D341Med (cell line): Measurements from ENCODE around the gene AGPAT3.
A peak's percentile ranks its signal among the peaks of the same experiment; 100 is the strongest.
"Not testable (repeated sequence)": the region's sequence is repeated elsewhere in the genome, so short reads cannot be mapped to it uniquely, and the experiment has no call there.

Experiments
- DNase-seq: peaks from one replicate; pipeline ENCODE4 v3.0.0; 2012; ENCODE audit warnings: low spot score

The AGPAT3 gene

DNA sequence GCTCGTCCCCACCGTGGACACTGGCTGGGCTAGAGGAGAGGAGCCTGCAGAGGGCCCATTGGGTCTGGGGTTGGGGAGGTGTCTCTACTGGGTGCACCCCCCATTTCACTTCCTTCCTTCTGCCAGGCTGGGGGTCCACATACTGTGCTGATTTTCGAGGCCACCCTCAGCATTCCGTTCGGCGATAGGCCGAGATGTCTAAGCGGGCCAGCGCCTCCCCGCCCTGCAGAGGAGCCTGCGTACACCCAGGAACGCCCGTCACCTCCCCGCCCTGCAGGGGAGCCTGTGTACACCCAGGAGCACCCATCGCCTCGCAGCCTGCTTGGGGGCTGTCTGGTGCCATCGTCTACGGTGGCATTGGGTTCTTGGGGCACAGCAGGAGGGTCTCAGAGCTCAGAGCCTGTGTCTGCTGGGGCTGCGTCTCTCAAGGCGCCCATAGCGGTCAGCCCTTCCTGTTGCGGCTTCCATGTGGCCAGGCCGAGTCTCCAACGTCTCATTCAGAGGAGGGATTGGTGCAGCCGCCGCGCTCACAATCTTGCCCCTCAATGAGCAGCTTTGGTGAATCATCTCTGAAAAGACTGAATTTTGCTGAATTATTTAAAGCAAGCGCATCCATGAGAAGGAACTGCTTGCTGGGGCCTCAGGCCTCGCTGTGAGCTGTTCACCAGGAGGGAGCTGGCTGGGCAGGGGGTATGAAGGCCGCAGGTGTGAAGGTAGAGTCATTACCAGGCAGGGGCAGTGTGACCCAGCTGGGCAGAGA lies 30.7 kb upstream of the AGPAT3 start:
- DNase-seq = peak; percentile 25

DNA sequence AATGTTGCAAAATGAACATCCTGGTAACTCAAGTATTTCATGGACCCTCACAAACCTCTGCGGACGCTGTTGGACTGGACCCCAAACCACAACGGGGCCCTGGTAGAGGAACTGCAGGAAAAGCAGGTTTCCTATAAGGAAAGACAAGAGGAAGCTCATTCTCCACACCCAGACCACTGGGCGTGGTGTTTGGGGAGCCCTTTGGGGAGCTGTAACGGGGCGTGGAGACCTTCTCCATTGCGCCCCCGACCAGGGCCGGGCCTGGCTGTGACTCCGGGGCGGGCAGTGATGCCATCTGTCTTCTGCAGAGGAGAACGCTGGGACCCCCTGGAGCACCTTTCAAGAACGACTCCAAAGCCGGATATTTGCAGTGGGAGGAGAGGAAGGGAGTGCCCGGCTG lies 30.0 kb upstream of the AGPAT3 start:
- peak; percentile 19 for DNase-seq

DNA sequence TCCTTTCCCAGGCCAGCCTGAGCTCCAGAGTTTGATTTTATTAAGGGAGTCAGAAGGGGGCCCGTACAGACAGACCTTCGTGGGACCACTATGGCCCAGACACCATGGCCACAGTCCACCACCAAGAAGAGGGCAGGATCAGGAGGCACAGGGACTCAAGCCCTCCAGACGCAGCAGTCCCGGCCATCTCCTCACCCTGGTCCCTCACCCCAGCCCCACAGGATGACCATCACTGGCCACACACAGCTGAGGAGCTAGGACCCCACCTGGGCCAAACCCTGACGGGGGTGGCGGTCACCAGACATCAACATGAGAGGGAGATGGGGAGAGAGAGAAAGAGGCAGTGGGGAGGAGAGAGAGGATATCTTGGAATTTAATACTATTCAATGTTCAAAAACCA lies 29.2 kb upstream of the AGPAT3 start:
- DNase-seq = peak; percentile 14

DNA sequence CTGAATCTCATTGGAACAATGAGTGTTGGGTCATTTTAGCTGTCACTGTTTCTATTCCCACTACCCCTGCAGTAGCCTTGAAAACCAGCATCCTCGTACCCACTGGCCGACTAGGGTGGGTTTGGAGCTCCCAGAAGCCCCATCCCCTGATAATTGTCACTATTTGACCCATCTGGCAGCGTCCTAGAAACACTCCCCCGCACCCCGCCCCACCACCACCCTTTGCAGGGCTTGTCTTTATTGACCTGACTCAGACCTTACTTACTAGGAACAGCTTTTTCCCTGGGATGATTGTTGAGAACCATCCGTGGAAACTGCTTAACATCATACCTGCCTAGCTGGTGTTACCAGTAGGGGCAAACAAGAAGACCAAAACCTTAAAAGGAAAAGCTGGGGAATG lies 28.4 kb upstream of the AGPAT3 start:
- no peak for DNase-seq

DNA sequence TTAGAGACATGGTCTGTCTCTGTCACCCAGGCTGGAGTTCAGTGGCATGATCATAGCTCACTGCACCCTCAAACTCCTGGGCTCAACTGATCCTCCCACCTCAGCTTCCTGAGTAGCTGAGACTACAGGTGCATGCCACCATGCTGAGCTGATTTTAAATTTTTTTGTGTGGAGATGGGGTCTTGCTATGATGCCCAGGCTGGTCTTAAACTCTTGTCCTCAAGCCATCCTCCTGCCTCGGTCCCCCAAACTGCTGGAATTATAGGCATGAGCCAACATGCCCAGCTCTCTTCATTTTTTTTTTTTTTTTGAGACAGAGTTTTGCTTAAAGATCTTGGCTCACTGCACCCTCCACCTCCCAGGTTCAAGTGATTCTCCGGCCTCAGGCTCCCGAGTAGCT lies 24.8 kb upstream of the AGPAT3 start:
- DNase-seq = no peak

DNA sequence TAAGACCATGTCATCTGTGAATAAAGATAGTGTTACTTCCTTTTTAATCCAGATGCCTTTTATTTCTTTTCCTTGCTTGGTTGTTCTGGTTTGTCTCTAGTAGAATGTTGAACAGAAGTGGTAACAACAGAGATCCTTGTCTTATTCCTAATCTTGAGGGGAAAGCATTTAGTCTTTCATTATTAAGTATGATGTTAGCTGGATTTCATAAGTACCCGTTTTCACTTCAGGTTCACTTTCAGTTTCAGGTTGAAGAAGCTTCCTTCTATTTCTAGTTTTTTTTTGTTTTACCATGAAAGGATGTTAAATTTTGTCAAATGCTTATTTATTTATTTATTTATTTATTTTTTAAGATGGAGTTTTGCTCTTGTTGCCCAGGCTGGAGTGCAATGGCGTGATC lies 22.3 kb upstream of the AGPAT3 start:
- no peak for DNase-seq

DNA sequence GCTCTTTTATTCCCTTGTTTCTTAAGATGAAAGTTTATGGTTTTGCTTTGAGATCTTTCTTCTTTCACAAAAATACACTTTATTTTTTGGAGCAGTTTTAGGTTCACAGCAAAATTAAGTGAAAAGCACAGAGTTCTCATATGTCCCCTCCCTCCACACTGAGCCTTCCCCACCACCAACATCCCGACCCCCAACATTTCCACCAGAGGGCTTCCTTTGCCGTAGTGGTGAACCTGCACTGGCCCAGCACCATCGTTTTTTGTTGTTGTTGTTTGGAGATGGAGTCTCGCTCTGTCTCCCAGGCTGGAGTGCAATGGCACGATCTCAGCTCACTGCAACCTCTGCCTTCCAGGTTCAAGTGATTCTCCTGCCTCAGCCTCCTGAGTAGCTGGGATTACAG lies 20.1 kb upstream of the AGPAT3 start:
- not testable (repeated sequence) for DNase-seq

DNA sequence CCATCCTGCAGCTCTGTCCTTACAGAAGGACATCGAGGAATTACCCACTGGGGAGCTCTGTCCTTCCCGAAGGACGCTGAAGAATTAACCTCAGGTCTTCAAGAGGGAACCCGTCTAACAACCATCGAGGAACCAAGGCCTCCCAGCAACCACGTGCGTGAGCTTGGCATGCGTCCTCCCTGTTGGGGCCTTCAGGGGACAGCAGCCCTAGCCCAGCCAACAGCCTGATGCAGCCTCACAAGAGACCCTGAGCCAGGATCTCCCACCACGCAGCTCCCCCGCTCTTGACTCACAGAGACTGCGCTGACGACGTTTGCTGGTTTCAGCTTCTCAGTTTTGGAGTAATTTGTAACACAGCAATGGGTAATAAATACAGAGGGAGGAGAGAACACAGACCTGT lies 19.6 kb upstream of the AGPAT3 start:
- no peak for DNase-seq

DNA sequence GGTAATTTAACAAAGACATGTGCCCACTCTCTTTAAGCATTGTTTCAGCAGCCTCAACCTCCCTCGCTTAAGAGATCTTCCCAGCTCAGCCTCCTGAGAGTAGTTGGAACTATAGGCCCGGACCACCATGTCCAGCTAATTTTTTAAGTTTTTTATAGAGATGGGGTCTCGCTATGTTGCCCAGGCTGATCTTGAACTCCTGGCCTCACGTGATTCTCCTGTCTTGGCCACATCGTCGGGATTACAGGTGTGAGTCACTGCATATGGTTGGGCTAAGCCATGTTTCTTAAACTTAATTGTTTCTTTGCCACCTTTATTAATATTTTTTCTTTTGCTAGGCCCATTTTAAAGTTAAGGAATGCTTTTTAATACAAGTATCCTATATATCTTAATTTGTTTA lies 18.6 kb upstream of the AGPAT3 start:
- no peak for DNase-seq

DNA sequence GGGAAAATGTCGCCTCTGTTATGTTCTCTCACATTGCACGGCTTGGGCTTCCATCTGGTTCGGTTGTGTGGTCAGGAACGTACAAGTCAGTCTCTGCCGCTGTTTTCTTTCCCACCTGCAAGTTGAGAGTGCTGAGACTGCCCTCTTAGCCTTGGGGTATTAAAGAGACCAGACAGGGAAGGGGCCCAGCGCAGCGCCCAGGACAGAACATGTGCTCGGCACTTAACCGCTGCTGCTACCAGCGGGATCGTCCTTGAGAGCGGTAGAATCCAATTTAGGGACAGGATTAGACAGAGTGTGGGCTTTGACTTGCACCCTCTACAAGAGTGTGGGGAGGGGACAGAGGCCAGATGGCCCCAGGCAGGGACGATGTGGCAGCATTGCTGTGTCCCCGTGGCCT lies 17.7 kb upstream of the AGPAT3 start:
- DNase-seq = no peak

DNA sequence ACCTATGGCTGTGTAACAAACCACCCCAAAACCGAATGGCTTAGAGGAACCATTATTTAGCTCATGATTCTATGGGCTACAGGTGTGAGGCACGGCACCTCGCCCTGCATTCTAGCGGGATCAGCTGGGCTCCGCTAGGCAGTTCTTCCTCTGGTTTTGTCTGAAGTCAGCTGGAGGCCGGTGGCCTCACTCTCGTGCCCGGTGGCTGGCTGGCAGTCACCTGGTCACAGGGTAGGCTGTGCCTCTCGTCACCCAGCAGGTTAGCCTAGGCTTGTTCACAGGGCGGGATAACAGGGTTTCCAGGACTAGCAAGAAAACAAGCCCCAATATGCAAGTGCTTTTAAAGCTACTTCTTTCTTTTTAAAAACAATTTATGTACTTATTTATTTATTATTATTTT lies 16.3 kb upstream of the AGPAT3 start:
- no peak for DNase-seq

DNA sequence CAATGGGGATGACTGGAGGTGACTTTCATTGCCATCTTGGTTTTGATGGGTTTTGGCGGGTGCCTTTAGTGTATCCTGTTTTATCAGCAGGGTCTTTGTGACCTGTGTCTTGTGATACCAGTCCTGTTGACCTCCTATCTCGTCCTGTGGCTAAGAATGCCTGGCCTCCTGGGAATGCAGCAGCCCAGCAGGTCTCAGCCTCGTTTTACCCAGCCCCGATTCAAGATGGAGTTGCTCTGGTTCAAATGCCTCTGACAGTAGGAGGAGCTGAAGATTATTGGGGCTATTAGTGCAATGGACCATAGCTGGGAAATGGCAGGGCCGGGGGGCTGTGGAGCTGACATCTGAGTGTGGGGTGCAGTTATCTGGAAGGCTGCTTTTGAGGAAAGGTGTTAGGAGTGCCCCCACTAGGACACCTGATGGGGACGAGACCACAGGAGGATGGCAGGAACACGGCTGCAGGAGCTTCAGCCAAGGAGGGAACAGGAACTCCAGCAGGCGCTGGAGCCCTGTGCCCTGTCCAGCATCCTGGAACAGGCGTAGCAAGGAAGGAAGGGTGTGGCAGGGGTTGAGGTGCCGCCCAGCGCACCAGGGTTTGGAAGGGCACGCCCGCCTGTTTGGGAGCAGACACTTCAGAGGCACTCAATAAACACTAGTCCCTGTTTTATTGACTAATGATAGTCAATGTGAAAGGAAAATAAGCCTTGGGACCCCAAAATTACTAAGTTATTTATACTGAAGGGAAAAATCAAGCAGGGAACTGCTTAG lies 15.3 kb upstream of the AGPAT3 start:
- no peak for DNase-seq

DNA sequence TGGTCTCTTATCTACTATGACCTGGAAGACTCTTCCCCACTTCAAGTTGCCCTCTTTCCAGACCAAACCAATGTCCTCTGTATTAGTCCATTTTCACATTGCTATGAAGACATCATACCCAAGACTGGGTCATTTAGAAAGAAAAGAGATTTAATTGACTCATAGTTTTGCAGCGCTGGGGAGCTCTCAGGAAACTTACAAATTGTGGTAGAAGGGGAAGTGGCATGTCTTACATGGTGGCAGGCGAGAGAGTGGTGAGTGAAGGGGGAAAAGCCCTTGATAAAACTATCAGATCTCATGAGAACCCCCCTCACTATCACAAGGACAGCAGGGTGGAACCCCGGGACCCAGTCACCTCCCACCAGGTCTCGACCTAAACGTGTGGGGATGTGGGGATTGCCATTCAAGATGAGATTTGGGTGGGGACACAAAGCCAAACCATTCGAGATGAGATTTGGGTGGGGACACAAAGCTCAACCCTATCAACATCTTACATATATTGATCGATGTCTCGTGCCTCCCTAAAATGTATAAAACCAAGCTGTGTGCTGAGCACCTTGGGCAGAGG lies 14.2 kb upstream of the AGPAT3 start:
- no peak for DNase-seq

DNA sequence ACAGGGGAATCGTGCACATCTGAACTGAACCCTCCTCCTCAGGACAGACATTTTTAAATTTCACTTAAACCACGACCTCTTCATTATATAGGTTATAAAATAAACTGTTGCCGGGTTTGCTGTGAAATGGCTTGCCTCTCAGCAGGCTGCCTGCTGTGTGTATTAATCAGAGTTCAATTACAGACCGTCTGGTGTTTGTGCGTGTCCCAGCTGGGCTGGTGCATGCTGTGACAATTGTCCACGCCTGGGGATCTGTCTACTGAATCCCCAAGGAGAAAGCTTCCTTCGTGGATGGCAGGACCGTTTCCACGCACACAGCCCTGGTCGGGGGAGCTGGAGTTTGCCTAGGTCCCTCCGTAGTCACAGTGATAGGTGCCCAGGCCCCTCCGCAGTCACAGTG lies 13.4 kb upstream of the AGPAT3 start:
- no peak for DNase-seq

DNA sequence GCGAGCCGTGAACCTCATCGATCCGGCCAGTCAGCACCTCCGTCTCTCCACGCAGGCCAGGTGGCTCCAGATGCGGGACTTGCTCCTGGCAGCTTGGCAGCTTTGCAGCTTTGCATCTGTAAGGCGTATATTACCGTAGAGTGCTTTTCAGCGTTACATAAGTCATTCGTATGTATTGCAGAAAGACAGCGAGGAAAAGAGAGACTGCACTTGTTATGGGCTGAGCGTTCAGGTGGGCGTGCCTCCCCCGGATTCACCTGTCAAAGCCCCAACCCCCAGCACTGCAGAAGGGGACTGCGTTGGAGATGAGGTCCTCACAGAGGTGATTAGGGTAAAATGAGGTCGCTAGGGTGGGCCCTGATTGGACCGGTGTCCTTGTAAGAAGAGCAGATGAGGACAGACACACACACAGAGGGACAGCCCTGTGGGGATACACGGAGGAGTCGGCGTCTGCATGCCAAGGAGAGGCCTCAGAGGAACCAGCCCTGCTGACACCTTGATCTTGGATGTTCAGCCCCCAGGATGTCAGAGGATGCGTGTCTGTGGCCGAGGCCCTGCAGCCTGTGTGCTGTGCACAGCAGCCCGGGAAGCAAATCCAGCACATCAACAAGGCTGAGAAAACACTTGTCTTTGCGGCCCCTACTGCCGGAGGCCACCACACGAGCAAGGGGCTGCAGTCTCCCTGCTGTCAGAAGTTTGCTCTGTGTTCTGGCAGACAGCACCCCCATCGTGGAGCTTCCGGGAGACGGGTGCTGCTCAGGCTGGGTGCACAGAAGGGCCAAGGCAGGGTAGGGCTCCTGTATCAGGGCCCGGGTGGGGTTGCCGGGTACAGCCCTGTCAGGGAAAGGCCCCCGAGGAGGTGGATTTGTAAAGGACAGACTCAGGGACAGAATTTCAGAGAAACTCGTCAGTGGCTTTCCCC lies 10.9 kb upstream of the AGPAT3 start:
- DNase-seq = no peak

DNA sequence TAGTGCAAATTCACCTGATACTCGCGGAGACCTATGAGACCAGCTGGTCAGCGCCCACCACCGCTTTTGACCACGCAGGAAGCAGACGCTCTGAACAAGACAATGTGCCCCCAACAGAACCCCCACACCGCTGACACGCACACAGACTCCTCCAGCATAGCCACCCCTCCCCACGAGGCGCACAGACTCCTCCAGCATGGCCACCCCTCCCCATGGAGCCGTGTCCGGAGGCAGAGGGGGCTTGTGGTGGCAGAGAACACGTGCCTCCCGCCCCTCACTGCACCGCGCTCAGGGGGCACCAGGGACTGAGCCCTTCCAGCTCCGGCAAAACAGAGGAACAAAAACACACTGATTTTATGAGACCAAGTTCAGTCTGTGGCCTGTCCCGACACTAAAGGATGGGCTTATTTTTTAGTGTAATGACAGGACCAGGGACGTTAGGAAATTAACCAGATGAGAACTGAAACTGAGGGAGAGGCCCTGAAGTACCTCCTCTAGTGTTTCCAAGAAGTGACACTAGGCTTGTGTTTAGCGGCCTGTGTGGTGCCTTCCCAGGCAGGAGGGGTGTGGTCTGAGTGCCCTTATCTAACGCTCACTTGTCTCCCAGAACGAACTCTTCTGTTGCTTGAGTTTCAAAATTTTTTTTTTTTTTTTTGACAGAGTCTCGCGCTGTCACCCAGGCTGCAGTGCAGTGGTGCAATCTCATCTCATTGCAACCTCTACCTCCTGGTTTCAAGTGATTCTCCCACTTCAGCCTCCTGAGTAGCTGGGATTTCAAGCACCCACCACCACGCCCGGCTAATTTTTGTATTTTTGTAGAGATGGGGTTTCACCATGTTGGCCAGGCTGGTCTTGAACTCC lies 10.0 kb upstream of the AGPAT3 start:
- no peak for DNase-seq

DNA sequence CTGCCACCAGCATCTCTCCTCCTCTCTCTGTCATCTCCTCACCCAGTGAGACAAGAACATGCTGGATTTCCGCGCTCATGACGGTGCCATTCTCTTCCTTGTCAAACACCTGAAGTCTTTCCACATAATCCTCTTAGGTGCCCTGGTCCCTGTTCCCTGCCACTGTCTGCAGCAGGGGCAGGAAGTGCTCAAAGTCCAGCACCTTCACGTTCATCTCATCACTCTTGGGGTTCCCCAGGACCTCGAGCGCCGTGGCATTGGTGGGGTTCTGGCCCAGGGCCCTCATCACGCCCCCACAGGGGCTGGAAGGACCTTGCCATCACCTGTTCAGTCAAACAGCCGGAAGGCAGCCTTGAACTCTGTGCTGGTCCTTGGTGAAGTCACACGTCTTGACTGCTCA lies 9.1 kb upstream of the AGPAT3 start:
- DNase-seq = no peak

DNA sequence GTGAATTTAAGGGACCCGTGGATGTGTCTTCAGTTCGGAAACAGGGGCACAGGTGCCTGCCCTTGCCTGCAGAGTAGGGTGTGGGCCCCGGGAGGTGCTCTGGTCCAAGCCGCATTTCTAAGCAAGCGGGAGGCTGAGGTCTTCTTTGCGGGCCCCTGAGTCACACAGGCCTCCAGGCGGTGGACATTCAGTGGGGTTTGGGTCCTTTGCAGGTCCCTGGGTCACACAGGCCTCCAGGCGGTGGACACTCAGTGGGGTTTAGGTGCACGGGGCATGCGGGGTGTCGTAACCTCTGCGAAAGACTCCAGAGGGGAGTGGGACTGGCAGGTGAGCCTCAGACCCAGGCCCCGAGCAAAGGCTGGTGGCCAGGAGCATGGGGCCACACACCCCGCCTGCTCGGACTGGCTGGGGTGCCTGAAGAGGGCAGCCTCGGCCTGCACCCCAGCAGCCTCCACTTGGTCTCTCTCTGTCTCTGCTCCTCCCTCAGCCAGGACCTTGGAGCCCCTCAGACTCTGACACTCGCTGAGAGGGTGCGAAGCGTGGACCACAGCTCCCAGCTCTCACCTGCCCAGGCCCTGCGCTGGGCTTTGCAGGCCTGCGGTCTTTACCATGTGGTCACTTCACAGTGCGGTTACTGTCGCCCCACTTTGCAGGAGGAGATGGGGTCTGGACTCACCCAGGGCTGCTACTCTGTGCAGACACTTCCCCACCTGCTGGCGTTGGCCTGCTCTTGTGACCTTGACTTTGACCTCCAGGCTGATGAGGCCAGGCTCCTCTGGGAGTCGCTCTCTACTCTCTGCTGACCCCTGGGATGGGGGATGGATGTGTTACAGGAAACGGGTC lies 6.0 kb upstream of the AGPAT3 start:
- DNase-seq = no peak

DNA sequence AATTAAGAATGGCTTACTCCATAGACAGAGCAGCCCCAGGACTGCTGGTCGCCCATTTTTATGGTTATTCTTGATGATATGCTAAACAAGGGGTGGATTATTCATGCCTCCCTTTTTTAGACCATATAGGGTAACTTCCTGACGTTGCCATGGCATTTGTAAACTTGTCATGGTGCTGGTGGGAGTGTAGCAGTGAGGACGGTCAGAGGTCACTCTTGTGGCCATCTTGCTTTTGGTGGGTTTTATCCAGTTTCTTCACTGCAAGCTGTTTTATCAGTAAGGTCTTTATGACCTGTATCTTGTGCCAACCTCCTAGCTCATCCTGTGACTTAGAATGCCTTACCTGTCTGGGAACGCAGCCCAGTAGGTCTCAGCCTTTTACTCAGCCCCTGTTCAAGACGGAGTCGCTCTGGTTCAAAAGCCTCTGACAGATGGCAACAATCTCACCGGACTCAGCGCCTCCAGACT lies 5.2 kb upstream of the AGPAT3 start:
- DNase-seq = no peak

DNA sequence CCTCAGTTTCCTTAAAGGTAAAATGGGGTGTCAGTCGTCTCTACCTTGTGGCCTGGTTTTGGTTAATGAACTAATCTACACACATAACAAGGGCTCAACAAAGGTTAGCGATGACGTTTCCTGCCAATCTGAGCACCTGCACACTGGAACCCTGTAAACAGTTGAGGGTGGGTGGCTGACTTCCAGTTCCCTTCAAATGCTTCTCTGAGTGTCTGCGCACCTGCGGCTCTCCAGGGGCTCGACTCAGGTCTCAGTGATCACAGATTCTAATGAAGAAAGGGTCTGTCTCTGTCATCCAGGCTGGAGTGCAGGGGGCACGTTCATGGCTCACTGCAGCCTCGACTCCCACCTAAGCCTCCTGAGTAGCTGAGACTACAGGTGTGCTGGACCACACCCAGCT lies 3.3 kb upstream of the AGPAT3 start:
- no peak for DNase-seq
